GM18517 (cell line): ENCODE measurements around the gene SMCHD1.
A peak's percentile ranks its signal among the peaks of the same experiment; 100 is the strongest.
"Not testable (repeated sequence)": the region's sequence is repeated elsewhere in the genome, so short reads cannot be mapped to it uniquely, and the experiment has no call there.

Experiments used
- ATAC-seq: cut with Tn5 transposase; IDR thresholded peaks from one replicate; pipeline ENCODE4 v1.9.1; 2021; ENCODE audit warnings: mild to moderate bottlenecking, moderate library complexity; ENCODE audit not compliant: unreplicated experiment

The SMCHD1 gene

DNA sequence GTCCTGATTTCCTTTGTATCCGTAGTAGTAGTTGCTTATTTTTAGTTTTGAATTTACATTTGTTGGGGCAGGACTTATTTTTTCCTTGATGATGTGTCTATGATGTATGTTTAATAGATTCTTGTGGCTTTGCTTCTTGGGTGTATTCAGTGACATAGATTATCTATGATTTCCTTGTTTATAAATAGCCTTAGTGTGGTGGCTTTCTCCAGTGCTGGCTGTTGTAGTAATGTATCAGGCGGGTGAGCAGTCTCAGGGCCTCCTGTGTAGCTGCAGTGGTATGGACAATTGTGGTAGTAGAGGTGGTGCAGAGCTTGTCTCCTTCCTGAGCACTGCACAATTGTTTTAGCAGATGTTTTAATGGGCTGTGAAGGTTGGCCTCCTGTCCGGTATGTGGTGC, 60.5 kb downstream of the SMCHD1 start:
- ATAC-seq, result no peak

DNA sequence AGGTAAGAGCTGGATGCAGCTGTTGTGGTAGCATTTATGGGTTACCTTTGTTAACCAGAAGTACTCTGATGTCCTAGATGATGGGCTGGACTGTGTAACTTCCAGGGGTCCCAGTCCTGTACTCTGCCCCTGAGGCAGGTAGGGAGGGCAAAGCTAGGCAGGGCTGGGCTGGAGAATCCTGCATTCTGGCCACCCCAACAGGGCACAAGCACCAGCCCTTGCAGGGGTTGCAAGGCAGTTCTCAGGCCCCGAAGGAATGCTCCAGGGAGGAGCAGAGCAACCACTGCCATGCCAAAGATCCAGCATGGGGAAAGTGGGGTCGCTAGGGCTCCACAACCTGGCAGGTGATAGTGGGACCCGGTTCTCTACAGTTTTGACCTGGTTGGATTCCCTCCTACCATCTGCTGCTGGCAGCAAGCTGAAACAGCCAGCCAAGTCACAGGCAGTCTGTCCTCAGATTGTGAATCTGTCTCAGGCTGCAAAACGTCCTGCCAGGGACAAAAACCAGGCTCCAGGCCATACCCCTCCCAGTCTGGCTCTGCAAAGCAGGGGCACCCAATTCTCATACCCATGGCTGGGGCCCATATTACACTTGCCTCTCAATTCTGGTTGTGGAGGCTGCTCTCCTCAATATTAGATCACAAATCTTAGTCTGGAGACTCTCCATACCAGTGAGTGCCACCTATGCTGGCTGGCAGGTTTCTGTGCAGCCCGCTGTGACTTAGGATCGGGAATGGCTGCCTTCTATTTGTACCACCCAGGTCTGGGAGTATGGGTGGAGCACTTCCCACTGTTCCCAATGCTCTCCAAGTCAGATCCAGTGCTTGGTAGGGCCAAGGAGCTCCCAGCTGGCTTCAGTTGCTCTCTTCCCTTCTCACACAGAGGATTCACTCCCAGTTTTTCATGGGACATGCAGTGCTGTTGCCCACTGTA, 61.1 kb downstream of the SMCHD1 start:
- ATAC-seq, result no peak

DNA sequence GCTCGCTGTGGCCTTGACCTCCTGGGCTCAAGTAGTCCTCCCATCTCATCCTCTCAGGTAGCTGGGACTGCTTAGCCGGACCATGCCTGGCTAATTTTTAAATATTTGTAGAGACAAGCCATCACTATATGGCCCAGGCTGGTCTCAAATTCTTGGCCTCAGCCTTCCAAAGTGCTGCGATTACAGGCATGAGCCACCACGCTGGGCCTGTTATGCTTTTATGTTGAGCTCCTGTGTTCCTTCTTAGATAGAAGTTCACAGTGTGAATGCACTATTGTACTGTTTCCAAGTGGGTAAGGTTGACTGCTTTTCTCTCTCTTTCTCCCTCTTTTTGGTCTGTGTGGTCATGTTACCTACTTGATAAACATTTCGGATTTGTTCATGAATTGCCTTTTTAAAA, 61.9 kb downstream of the SMCHD1 start:
- no peak for ATAC-seq

DNA sequence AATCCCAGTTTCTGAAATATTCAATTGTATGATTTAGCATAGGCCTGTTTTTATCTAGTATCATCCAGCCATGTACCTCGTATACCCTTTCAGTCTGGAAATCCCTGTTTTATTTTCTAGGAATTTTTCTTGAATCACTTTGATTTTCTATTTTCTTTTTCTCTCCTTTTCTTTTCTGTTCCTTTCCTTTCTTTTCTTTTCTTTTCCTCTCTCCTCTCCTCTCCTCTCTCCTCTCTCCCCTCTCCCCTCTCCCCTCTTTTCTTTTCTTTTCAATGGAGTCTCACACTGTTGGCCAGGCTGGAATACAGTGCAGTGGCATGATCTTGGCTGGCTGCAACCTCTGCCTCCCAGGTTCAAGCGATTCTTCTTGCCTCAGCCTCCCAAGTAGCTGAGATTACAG, 63.5 kb downstream of the SMCHD1 start:
- ATAC-seq, result no peak

DNA sequence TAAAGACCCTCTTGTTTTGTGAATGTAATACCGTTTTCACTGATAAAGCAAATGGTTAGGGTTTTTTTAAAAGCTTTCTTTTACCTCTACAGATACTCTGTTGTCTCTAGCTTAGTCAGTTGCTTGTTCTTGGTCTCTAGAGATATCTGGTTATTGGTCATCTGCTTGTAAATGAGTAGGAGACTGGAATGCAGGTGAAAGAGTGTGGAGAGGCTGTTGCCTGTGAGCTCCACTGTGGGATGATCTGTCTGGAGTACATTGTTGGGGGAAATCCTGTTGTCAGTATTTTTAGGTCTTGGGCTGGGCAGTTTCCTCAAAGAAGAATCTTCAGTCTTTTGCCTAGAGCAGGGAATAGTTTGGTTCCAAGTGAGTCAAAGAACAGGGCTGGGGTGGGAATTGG, 67.7 kb downstream of the SMCHD1 start:
- no peak for ATAC-seq

DNA sequence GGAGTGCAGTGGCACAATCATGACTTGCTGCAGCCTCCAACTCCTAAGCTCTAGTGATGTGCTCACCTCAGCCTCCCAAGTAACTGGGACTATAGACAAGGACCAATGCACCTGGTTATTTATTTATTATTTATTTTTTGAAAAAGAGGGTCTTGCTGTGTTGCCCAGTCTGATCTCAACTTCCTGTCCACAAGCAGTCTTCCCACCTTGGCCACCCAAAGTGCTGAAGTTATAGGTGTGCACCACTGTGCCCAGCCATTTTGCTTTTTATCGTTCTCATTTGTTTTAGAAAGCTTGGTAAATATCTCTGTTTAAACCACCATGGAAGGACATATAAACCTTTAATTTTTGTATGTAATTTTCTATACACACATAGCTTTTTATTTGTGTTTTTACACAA, 74.2 kb downstream of the SMCHD1 start:
- ATAC-seq, result no peak

DNA sequence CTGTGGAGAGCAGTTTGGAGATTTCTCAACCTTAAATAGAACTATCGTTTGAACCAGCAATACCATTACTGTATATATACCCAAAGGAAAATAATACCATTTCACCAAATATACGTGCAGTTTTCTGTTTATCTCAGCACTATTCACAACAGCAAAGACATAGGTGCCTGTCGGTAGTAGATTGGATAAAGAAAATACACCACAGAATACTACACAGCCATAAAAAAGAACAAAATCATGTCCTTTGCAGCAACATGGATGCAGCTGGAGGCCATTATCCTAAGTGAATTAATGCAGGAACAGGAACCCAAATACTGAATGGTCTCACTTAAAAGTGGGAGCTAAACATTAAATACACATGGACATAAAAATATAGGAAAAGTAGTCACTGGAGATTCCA, 81.3 kb downstream of the SMCHD1 start:
- ATAC-seq, result no peak

DNA sequence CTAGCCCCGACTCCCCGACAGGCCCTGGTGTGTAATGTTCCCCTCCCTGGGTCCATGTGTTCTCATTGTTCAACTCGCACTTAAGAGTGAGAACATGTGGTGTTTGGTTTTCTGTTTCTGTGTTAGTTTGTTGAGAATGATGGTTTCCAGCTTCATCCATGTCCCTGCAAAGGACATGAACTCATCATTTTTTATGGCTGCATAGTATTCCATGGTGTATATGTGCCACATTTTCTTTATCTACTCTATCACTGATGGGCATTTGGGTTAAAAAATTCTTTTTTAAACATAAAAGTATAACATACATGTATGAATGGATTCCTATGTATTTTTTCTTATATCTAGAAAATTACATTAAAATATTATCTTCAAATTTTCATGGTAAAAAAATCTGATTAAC, 84.6 kb downstream of the SMCHD1 start:
- not testable (repeated sequence) for ATAC-seq

DNA sequence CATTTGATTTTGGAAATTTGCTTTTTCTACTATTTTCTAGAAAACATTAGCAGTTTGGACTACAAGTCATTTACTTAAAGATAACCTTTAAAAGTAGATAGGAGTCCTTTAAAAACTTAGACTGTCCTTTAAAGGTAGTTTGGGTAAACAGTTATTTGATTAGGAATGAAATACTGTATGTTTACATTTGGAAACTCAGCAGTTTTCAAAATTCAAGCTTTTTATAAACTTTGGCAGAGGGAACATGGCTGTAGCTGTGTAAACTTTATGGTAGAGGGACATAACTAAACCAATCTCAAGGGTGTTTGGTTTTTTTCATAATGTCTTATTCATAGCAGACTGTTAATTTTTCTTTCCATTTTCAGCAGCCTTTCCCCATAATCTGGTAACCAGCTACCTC, 90.7 kb downstream of the SMCHD1 start:
- no peak for ATAC-seq

DNA sequence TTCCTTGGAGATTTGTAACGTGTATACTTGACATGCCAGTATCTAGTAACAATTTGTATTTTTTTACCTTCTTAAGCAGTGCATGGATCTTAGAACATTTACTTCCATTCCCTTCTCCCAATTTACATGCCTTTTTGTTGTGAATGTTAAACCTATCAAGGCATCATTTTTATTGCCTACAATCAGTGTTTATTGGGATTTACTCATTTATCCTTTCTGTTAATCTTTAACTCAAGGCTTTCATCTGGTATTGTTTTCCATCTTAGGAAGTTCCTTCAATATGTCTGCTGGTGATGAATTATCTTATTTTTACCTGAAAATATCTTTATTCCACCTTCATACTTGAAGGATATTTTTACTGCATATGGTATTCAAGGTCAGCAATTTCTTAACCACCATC, 102.8 kb downstream of the SMCHD1 start:
- no peak for ATAC-seq

DNA sequence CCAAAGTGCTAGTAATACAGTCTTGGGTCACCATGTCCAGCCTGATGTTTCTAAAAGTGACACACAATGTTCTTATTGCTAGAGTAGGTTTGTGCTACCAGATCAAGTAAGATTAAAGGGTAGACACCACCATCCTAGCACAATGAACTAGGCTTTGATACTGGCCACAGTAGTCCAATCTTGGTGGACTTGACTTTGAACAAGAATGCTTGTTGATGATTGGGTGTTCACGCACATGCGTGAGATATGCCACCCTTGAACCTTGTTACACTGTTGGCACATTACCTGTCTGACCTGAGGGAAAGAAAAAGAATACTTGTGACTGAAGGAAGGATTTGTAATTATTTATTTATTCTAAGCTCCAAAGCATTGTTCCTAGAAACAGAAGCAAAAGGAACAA, 119.1 kb downstream of the SMCHD1 start:
- no peak for ATAC-seq

DNA sequence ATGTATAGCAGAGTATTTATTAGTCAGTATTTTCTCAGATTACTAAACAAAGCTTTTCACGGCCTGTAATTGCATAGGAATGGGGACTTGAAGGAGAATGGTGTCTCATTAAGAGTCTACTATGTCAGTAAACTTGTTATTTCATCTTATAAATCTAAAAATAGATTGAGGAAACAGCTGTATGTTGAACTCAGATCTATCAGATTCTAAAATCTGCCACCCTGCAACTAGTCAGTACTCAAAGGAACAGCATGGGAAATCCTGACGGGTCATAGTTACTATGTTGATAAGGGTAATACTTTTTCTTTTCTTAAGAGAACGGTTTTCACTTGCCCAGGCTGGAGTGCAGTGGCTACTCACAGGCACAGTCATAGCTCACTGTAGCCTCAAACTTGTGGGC, 121.1 kb downstream of the SMCHD1 start:
- ATAC-seq, result no peak

DNA sequence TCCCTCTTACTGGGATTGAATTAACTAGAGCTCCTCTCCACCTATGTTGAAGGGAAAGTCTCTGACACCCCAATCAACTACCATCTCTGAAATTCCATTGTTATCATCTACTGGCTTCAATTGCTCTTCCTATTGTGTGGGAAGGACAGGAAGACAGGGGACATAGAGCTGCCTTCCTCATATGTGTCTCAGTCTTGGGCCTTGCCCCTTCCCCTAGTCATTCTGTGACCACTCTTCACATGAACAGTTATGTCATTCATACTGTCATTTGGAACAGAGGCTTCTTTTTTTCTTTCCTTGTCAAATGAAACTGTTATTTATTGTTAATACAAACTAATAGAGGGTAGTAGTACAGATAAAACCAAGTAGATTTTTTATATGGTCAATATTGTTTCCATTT, 121.7 kb downstream of the SMCHD1 start:
- no peak for ATAC-seq

DNA sequence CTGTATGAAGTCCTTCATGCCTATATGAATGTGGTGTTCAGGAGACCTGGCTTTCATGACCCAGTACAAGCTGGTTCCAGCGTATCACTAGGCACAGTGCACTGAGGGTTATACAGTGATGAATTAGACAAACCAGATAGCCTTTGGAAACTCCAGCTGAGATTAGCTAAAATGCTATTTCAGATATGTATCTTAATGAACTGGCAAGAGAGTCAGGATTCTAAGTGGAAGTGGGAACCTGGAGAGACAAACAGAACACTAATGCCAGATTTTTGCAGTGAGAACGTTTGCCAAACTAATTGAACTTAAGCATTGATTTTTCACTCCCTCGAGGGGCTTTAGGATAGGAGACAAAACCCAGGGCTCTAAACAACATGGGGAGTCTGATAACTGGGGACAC, 125.2 kb downstream of the SMCHD1 start:
- ATAC-seq, result no peak

DNA sequence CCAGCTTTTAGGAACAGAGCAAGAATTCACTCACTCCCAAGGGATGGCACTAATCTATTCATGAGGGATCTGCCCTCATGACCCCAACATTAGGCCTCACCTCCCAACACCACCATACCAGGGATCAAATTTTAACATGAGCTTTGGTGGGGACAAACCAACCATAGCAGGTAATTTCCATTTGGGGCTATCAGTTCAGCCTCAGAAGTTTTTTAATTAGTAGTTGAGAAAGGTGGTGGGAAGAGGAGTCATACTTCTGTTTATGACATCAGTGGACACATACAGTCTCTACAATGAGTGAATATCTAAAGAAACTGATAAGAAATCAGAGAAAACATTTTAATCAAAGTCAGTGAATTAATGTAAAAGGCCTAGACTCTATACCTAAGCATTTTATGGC, 131.7 kb downstream of the SMCHD1 start:
- ATAC-seq, result no peak

DNA sequence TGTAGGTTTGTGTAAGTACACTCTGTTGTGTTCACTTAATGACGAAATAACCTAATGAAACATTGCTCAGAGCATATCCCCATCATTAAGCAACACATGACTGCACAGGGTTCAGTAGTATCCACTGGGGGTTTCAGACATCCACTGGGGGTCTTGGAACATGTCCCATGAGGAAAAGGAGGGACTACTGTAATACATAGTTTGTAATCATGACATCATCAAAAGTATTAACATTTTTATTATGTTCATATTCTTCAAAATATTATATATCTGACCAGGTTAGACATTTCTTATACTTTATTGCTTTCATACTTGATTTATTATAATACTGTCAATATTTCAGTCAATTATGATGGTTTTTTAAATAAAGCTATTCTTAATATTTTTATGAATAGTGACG, 136.9 kb downstream of the SMCHD1 start:
- no peak for ATAC-seq

DNA sequence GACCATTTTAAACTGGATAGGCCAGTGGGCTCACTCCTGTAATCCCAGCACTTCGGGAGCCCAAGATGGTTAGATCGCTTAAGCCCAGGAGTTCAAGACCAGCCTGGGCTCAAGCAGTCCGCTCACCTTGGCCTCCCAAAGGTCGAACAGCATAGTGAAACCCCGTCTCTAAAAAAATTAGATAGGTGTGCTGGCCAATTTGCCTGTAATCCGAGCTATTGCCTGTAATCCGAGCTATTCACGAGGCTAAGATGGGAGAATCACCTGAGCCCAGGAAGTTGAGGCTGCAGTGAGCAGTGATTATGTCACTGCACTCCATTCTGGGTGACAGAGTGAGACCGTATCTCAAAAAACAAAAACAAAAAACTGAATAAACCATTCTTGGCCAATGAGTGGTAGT, 138.6 kb downstream of the SMCHD1 start:
- ATAC-seq, result no peak

DNA sequence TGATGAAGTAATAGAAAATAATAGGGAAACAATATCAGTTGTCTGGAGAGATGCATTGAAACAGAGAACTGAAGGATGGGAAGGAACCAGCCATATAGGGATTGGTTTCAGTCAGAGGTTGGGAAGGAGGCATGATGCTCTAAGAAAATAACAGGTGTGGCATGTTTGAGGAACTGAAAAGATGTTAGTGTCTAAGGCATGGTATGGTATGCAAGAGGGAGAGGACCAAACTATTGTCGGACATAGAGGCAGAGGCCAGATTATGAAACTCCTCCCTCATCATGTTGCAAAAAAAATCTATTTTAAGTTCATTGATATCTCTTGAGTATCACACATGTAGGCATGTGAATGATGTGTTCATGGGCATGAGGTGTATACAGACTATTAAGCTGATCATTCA, 142.4 kb downstream of the SMCHD1 start:
- ATAC-seq, result peak; percentile 84

DNA sequence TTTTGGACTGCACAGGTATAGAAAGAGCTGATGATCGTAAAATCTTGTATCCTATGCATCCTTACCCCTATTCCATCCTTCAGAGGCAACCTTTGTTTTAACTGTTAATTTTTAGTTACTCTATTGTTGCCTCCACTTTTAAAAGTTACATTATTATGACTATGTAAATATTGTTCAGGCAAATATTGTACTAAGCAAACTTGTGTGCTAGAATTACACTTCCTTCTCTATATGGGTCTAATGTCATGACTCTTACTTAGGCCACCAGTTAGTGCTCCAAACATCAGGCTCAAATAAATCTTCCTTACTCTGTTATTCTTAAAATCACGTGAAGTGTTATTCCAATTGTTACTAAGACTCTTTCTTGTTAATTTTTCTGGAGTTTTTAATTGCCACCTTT, 143.8 kb downstream of the SMCHD1 start:
- no peak for ATAC-seq

DNA sequence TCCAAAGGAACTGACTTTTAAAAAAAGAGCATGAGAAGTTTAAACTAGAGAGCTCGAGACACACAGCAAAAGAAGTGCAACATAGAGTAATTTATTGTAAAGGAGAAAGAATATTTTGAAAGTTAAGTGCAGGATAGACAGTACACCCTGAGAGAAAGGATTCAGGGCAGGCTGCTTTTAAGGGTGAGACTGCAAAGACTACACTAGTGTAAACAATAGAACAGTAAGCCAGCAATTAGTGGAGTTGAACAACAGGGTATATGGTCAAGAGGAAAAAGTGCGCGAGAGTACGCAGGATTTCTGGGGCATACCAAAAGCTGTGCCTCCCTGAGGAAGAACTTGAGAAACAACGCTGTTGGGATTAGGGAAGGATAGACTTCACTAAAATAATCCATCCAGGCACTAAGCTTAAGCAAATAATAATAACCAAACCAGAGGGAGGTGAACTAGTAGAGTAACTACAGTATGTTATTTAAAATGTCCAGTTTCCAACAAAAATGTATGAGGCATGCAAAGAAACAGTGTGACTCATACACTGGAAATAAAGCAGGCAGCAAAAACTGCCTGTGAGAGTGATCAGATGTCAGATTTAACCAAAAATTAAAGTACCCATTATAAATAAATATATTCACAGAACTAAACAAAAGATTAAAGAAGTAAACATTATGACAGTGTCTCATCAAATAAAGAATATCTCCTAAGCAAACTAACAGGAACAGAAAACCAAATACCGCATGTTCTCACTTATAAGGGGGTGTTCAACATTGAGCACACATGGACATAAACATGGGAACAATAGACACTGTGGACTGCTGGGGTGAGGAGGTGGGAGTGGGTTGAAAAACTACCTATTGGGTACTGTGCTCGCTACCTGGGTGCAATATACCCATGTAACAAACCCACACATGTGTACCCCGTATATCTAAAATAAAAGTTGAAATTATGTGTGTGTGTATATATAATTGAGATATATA, 150.7 kb downstream of the SMCHD1 start:
- no peak for ATAC-seq

DNA sequence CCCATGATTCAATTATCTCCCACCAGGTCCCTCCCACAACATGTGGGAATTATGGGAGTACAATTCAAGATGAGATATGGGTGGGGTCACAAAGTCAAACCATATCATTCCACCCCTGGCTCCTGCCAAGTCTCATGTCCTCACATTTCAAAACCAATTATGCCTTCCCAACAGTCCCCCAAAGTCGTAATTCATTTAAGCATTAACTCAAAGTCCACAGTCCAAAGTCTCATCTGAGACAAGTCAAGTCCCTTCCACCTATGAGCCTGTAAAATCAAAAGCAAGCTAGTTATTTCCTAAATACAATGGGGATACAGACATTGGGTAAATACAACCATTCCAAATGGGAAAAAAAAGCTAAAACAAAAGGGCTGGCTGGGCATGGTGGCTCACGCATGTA, 153.1 kb downstream of the SMCHD1 start:
- ATAC-seq, result not testable (repeated sequence)

DNA sequence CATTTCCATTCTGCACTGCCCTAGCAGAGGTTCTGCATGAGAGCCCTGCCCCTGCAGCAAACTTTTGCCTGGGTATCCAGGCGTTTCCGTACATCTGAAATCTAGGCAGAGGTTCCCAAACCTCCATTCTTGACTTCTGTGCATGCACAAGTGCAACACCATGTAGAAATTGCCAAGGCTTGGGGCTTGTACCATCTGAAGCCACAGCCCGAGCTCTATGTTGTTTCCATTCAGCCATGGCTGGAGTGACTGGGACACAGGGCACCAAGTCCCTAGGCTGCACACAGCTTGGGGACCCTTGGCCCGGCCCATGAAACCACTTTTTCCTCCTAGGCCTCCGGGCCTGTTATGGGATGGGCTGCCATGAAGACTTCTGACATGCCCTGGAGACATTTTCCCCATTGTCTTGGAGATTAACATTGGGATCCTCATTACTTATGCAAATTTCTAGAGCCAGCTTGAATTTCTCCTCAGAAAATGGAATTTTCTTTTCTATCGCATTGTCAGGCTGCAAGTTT, 154.2 kb downstream of the SMCHD1 start:
- not testable (repeated sequence) for ATAC-seq
